ENCODE data around the gene GATAD2A. TPM values are rescaled to one million over a fixed set of nuclear protein-coding genes. Genes with fewer than 3 reads are reported as not detected.

The GATAD2A gene
- polyA plus RNA-seq, 2 donors = 13.9 to 21.0 TPM

GRCh38 chr19:19527371-19527656 lies 121.8 kb downstream of the GATAD2A start:
- H3K36me3 ChIP-seq (ENCODE audit: control insufficient read depth in 2 of 2, insufficient read depth in 2 of 2, low read length in 1 of 2) = peaks cover 0 to 16% of the 10 kb centered on the region in 2 donors
- no peak overlapping the region for H3K27ac ChIP-seq (ENCODE audit: low read depth in 2 of 2, low read length in 1 of 2)
- WGBS, 2 donors = 94% methylated on average over 9 of the region's 9 CpGs
- no peak overlapping the region for H3K4me3 ChIP-seq (ENCODE audit: low read depth in 1 of 2, low read length in 2 of 2)
- no peaks in the 10 kb centered on the region for H3K27me3 ChIP-seq (ENCODE audit: control insufficient read depth in 1 of 2, insufficient read depth in 2 of 2, low read length in 2 of 2)
- H3K9me3 ChIP-seq (ENCODE audit: control insufficient read depth in 2 of 2, insufficient read depth in 1 of 2, low read depth in 1 of 2, low read length in 1 of 2) = no peaks in the 10 kb centered on the region
- H3K4me1 ChIP-seq (ENCODE audit: control insufficient read depth in 2 of 2, insufficient read depth in 2 of 2, low read length in 1 of 2) = peaks cover 0 to 2% of the 10 kb centered on the region in 2 donors

DNA sequence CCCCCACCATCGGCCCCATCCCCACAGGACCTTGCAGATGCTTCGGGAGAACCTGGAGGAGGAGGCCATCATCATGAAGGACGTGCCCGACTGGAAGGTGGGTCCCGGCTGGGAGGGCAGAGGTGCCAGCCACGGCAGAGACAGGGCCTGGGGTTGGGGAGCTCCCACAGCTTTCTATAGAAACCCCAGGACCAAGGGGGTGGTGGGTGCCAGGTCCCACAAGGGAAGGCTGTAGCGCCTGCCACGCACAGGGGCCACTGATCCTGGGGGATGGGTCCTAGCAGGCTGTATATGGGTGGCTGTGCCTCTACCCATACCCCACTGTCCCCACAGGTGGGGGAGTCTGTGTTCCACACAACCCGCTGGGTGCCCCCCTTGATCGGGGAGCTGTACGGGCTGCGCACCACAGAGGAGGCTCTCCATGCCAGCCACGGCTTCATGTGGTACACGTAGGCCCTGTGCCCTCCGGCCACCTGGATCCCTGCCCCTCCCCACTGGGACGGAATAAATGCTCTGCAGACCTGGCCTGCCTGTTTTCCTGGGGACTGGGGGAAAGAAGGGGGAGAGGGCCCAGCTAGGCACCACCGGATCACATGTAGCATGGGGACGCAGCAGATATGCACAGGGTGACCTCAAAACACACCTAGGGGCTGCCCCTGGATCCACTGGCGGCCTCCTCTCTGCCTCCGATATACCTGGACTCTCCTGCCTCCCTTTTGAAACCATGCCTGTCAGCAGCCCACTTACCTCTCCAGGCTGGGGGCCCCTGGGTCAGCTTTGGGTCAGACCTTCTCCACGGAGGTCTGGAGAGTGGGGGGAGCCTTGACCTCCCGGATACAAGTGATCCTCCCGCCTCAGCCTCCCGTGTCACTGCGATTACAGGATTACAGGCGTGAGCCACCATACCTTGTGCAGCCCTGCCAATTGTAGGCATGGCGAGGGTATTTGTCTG lies 122.5 kb downstream of the GATAD2A start:
- H3K4me3 ChIP-seq (ENCODE audit: low read depth in 1 of 2, low read length in 2 of 2) = no peak overlapping the region
- peaks cover 0 to 16% of the 10 kb centered on the region in 2 donors for H3K36me3 ChIP-seq (ENCODE audit: control insufficient read depth in 2 of 2, insufficient read depth in 2 of 2, low read length in 1 of 2)
- H3K27me3 ChIP-seq (ENCODE audit: control insufficient read depth in 1 of 2, insufficient read depth in 2 of 2, low read length in 2 of 2) = no peaks in the 10 kb centered on the region
- no peak overlapping the region for H3K27ac ChIP-seq (ENCODE audit: low read depth in 2 of 2, low read length in 1 of 2)
- peaks cover 2% of the 10 kb centered on the region in 2 donors for H3K4me1 ChIP-seq (ENCODE audit: control insufficient read depth in 2 of 2, insufficient read depth in 2 of 2, low read length in 1 of 2)
- no peaks in the 10 kb centered on the region for H3K9me3 ChIP-seq (ENCODE audit: control insufficient read depth in 2 of 2, insufficient read depth in 1 of 2, low read depth in 1 of 2, low read length in 1 of 2)
- WGBS, 2 donors = 92% methylated on average over 26 to 27 of the region's 27 CpGs

- no peak within 1 kb of the TSS for H3K27ac ChIP-seq (ENCODE audit: low read depth in 2 of 2, low read length in 1 of 2)
- H3K36me3 ChIP-seq (ENCODE audit: control insufficient read depth in 2 of 2, insufficient read depth in 2 of 2, low read length in 1 of 2) = peaks cover 0 to 16% of the 10 kb centered on the region in 2 donors
- H3K4me3 ChIP-seq (ENCODE audit: low read depth in 1 of 2, low read length in 2 of 2) = no peak within 1 kb of the TSS
- no peaks in the 10 kb centered on the region for H3K9me3 ChIP-seq (ENCODE audit: control insufficient read depth in 2 of 2, insufficient read depth in 1 of 2, low read depth in 1 of 2, low read length in 1 of 2)
- 60 to 65% methylated on average over 48 to 50 of the region's 50 CpGs for WGBS, 2 donors
- H3K4me1 ChIP-seq (ENCODE audit: control insufficient read depth in 2 of 2, insufficient read depth in 2 of 2, low read length in 1 of 2) = peaks cover 2% of the 10 kb centered on the region in 2 donors
- no peaks in the 10 kb centered on the region for H3K27me3 ChIP-seq (ENCODE audit: control insufficient read depth in 1 of 2, insufficient read depth in 2 of 2, low read length in 2 of 2)
Observed at GRCh38 chr19:19528721-19529490, 123.4 kb downstream of the GATAD2A start, which contains the start of gene YJEFN3. Gene YJEFN3, plus strand, starts transcription at chr19:19528911. Its CDS starts 22 bp downstream, at chr19:19528933.

DNA sequence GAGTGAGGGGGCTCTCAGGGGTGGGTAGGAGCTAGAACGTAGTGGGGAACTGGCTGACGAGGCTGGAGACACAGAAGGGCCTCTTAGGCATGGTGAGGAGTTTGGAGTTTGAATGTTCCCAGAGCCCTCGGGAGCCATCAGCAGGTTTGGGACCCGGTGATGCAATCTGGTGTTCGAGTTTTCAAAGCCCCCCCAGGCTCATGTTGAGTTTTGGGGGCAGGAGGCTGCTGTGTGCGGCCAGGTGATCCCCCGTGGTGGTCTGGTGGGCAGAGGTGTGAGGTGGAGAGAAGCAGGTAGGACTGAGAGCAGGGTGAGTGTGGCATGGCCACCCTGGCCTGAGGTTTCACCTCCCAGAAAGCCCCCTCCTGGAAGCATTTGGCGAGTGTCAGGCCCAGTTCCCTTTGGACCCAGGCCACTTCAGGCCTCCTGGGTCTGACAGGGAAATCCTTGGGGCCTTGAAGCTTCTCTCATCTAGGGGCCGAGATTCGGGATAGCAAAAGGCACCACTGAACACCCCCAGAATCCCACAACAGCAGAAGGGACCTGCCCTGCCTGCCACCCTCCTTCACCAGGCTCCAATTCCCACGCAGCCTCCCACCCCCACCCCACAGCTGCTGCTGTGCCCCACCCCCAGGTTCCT lies 124.4 kb downstream of the GATAD2A start:
- 70 to 73% methylated on average over 11 of the region's 11 CpGs for WGBS, 2 donors
- no peak overlapping the region for H3K4me3 ChIP-seq (ENCODE audit: low read depth in 1 of 2, low read length in 2 of 2)
- peaks cover 0 to 16% of the 10 kb centered on the region in 2 donors for H3K36me3 ChIP-seq (ENCODE audit: control insufficient read depth in 2 of 2, insufficient read depth in 2 of 2, low read length in 1 of 2)

DNA sequence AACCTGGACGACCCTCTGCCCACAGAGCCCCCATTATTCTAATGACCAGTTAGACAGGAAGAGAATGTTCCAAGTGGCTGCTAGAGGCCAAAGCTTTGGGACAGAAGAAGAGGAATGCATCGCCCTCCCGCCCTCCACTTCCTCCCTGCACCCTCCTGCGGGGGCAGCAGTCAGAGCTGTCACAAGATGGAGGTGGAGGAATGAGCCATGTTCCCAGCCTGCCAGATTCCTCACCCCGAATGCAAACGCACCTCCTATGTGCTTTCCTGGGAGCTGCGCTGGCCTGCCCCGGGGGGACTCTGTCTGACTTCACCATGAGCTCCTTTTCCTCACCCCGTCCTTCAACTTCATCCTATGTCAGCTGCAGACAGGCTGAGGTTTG lies 124.9 kb downstream of the GATAD2A start:
- H3K9me3 ChIP-seq (ENCODE audit: control insufficient read depth in 2 of 2, insufficient read depth in 1 of 2, low read depth in 1 of 2, low read length in 1 of 2) = peaks cover 0 to 1% of the 10 kb centered on the region in 2 donors
- WGBS, 2 donors = 54 to 60% methylated on average over 9 of the region's 9 CpGs
- no peaks in the 10 kb centered on the region for H3K27me3 ChIP-seq (ENCODE audit: control insufficient read depth in 1 of 2, insufficient read depth in 2 of 2, low read length in 2 of 2)
- H3K27ac ChIP-seq (ENCODE audit: low read depth in 2 of 2, low read length in 1 of 2) = no peak overlapping the region
- peaks cover 2% of the 10 kb centered on the region in 2 donors for H3K4me1 ChIP-seq (ENCODE audit: control insufficient read depth in 2 of 2, insufficient read depth in 2 of 2, low read length in 1 of 2)
- peaks cover 0 to 16% of the 10 kb centered on the region in 2 donors for H3K36me3 ChIP-seq (ENCODE audit: control insufficient read depth in 2 of 2, insufficient read depth in 2 of 2, low read length in 1 of 2)
- no peak overlapping the region for H3K4me3 ChIP-seq (ENCODE audit: low read depth in 1 of 2, low read length in 2 of 2)

More for the DNA sequence above, 124.4 kb downstream of the GATAD2A start:
- no peaks in the 10 kb centered on the region for H3K9me3 ChIP-seq (ENCODE audit: control insufficient read depth in 2 of 2, insufficient read depth in 1 of 2, low read depth in 1 of 2, low read length in 1 of 2)
- H3K27ac ChIP-seq (ENCODE audit: low read depth in 2 of 2, low read length in 1 of 2) = no peak overlapping the region
- H3K4me1 ChIP-seq (ENCODE audit: control insufficient read depth in 2 of 2, insufficient read depth in 2 of 2, low read length in 1 of 2) = peaks cover 2% of the 10 kb centered on the region in 2 donors
- H3K27me3 ChIP-seq (ENCODE audit: control insufficient read depth in 1 of 2, insufficient read depth in 2 of 2, low read length in 2 of 2) = no peaks in the 10 kb centered on the region

- Histone ChIP-seq H3K9me3 (ENCODE audit: control insufficient read depth in 2 of 2, insufficient read depth in 1 of 2, low read depth in 1 of 2, low read length in 1 of 2) (peaks cover 0 to 1% of the 10 kb centered on the region in 2 donors), H3K27me3 (ENCODE audit: control insufficient read depth in 1 of 2, insufficient read depth in 2 of 2, low read length in 2 of 2) (no peaks in the 10 kb centered on the region), H3K36me3 (ENCODE audit: control insufficient read depth in 2 of 2, insufficient read depth in 2 of 2, low read length in 1 of 2) (peaks cover 0 to 14% of the 10 kb centered on the region in 2 donors), H3K4me1 (ENCODE audit: control insufficient read depth in 2 of 2, insufficient read depth in 2 of 2, low read length in 1 of 2) (peaks cover 2% of the 10 kb centered on the region in 2 donors), H3K27ac (ENCODE audit: low read depth in 2 of 2, low read length in 1 of 2) (no peak overlapping the region), H3K4me3 (ENCODE audit: low read depth in 1 of 2, low read length in 2 of 2) (no peak overlapping the region)
- 80 to 81% methylated on average over 4 of the region's 4 CpGs for WGBS, 2 donors
Observed at GRCh38 chr19:19530889-19531288, 125.4 kb downstream of the GATAD2A start.

- Histone ChIP-seq H3K9me3 (ENCODE audit: control insufficient read depth in 2 of 2, insufficient read depth in 1 of 2, low read depth in 1 of 2, low read length in 1 of 2) (peaks cover 0 to 1% of the 10 kb centered on the region in 2 donors), H3K4me1 (ENCODE audit: control insufficient read depth in 2 of 2, insufficient read depth in 2 of 2, low read length in 1 of 2) (peaks cover 2% of the 10 kb centered on the region in 2 donors), H3K36me3 (ENCODE audit: control insufficient read depth in 2 of 2, insufficient read depth in 2 of 2, low read length in 1 of 2) (peaks cover 0 to 10% of the 10 kb centered on the region in 2 donors), H3K4me3 (ENCODE audit: low read depth in 1 of 2, low read length in 2 of 2) (no peak overlapping the region), H3K27ac (ENCODE audit: low read depth in 2 of 2, low read length in 1 of 2) (no peak overlapping the region), H3K27me3 (ENCODE audit: control insufficient read depth in 1 of 2, insufficient read depth in 2 of 2, low read length in 2 of 2) (no peaks in the 10 kb centered on the region)
- WGBS, 2 donors = 23 to 24% methylated on average over 48 of the region's 48 CpGs
Observed at GRCh38 chr19:19531951-19532805, 126.7 kb downstream of the GATAD2A start.

GRCh38 chr19:19532806-19533701 lies 127.6 kb downstream of the GATAD2A start:
- Histone ChIP-seq H3K4me1 (ENCODE audit: control insufficient read depth in 2 of 2, insufficient read depth in 2 of 2, low read length in 1 of 2) (peaks cover 2 to 7% of the 10 kb centered on the region in 2 donors), H3K9me3 (ENCODE audit: control insufficient read depth in 2 of 2, insufficient read depth in 1 of 2, low read depth in 1 of 2, low read length in 1 of 2) (peaks cover 0 to 3% of the 10 kb centered on the region in 2 donors), H3K4me3 (ENCODE audit: low read depth in 1 of 2, low read length in 2 of 2) (no peak overlapping the region), H3K27ac (ENCODE audit: low read depth in 2 of 2, low read length in 1 of 2) (no peak overlapping the region), H3K36me3 (ENCODE audit: control insufficient read depth in 2 of 2, insufficient read depth in 2 of 2, low read length in 1 of 2) (peaks cover 0 to 3% of the 10 kb centered on the region in 2 donors), H3K27me3 (ENCODE audit: control insufficient read depth in 1 of 2, insufficient read depth in 2 of 2, low read length in 2 of 2) (peaks cover 0 to 3% of the 10 kb centered on the region in 2 donors)
- WGBS, 2 donors = 70 to 73% methylated on average over 14 of the region's 14 CpGs

All from esophagus (tissue), 2 donors.